Mammary epithelial cell (primary cell): ENCODE results near the gene MMS22L.

ENCODE experiments used
- CTCF ChIP-seq, 2 donors: IDR thresholded peaks in 1 of 2; conservative IDR thresholded peaks in 1 of 2; 2 replicates each; pipeline ENCODE4 v1.5.1; 2011 to 2012; ENCODE audit warnings: inconsistent platforms in 2 of 2, low read length in 2 of 2, mild to moderate bottlenecking in 2 of 2, control low read depth in 1 of 2, low read depth in 1 of 2; ENCODE audit not compliant: insufficient read depth in 1 of 2; ENCODE audit errors: extremely low read depth in 1 of 2
- EZH2 ChIP-seq: IDR thresholded peaks from 2 replicates; pipeline ENCODE4 v1.6.1; 2012; ENCODE audit warnings: low read length, inconsistent platforms, borderline replicate concordance

- no peak for TF ChIP-seq CTCF (conservative IDR thresholded peaks at IDR 0.05 in 1 of 2, IDR thresholded peaks at IDR 0.05 in 1 of 2; ENCODE audit: extremely low read depth in 1 of 2, insufficient read depth in 1 of 2, low read depth in 1 of 2, low read length in 2 of 2)
- TF ChIP-seq EZH2: no peak
Measured at GRCh38 chr6:97133067-97133466, 149.9 kb downstream of the MMS22L start.
